MCF 10A (cell line): ENCODE data around the gene GDAP2. TPM values are rescaled to one million over a fixed set of nuclear protein-coding genes. Genes with fewer than 3 reads are reported as not detected.

Experiments used
- BruUV-seq: library from RNA; stranded (reverse); fragments of 400-500 nt; replicated peaks from 2 replicates; lab custom pipeline; 2021; lab: Mats Ljungman, UMichigan
- CTCF ChIA-PET: fragments of 300-600 bp; sonication (Branson Sonifier 250); formaldehyde crosslinking; extraction: SDS; loops from one replicate; lab custom pipeline; 2021; ENCODE audit warnings: antibody characterized with exemption, inconsistent platforms; lab: Yijun Ruan, JAX
- POLR2A ChIA-PET: fragments of 300-600, 350-650 bp; sonication (Branson Sonifier 250); formaldehyde crosslinking; extraction: SDS; loops from one replicate; lab custom pipeline; 2020; ENCODE audit warnings: antibody characterized with exemption, inconsistent platforms; lab: Yijun Ruan, JAX
- DNase-seq: peaks from one replicate; pipeline ENCODE4 v3.0.0-alpha.2; 2018; ENCODE audit not compliant: unreplicated experiment
- H3K27ac Mint-ChIP-seq: one replicate; pipeline ENCODE4 v1.8.0; 2022; ENCODE audit warnings: mild to moderate bottlenecking, low read depth, mixed read lengths; ENCODE audit not compliant: unreplicated experiment
- H3K27me3 Mint-ChIP-seq: one replicate; pipeline ENCODE4 v1.8.0; 2022; ENCODE audit warnings: mixed read lengths; ENCODE audit not compliant: insufficient read depth, unreplicated experiment
- H3K36me3 Mint-ChIP-seq: one replicate; pipeline ENCODE4 v1.8.0; 2022; ENCODE audit warnings: mild to moderate bottlenecking, moderate library complexity, mixed read lengths; ENCODE audit not compliant: insufficient read depth, unreplicated experiment
- H3K4me1 Mint-ChIP-seq: one replicate; pipeline ENCODE4 v1.8.0; 2022; ENCODE audit warnings: mixed read lengths; ENCODE audit not compliant: insufficient read depth, unreplicated experiment
- H3K4me3 Mint-ChIP-seq: one replicate; pipeline ENCODE4 v1.8.0; 2022; ENCODE audit warnings: mild to moderate bottlenecking, moderate library complexity, mixed read lengths; ENCODE audit not compliant: unreplicated experiment
- H3K9me3 Mint-ChIP-seq: one replicate; pipeline ENCODE4 v1.8.0; 2022; ENCODE audit warnings: mixed read lengths; ENCODE audit not compliant: unreplicated experiment
- CTCF ChIP-seq: fragments of 200-600 bp; IDR thresholded peaks from one replicate; pipeline ENCODE4 v1.8.0; 2022; ENCODE audit warnings: antibody characterized with exemption, mild to moderate bottlenecking; ENCODE audit not compliant: unreplicated experiment
- intact Hi-C: fragments of 100-400 bp; cut with micrococcal nuclease; formaldehyde crosslinking; loops from 2 replicates; pipeline ENCODE4 v1.14.1; 2022
- total RNA-seq: library from RNA; stranded (reverse); gene quantifications from 2 replicates; pipeline ENCODE4 v1.2.3, GENCODE V29; 2022

The GDAP2 gene
- total RNA-seq, 1 experiment from 2014 or later = 27.3 TPM

DNA sequence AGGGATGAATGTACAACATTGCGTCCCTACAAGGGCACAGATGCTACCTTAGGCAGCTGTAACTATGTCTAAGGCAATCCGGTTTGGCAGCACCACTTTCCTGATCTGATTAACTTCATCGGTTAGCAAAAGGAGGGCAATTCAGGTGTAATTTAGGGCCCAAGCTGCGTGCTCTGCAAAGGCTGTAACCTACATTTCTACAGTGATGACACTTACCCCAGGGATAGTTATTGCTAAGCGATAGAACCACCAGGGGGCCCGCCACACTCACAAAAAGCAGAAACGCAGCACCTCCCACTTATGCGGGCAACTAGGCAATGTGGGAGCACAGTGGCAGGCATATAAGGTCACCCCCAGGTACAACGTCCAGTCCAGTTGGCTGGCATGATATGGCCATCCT lies 113.5 kb downstream of the GDAP2 start:
- no TSS peak for BruUV-seq
- Mint-ChIP-seq H3K36me3 (no peaks in the 10 kb centered on the region), H3K4me3 (no peak overlapping the region), H3K9me3 (no peaks in the 10 kb centered on the region), H3K27me3 (peaks cover 1% of the 10 kb centered on the region), H3K27ac (no peak overlapping the region), H3K4me1 (no peaks in the 10 kb centered on the region)
- TF ChIP-seq CTCF = no peak
- CTCF ChIA-PET = interaction anchor here (1.1 to 2.5 kb wide), 4 partner anchors 57 to 748 kb away, joined by 3 to 15 read pairs (median 4); no protein-coding TSS in a partner anchor
- no peak for DNase-seq
- POLR2A ChIA-PET = no interaction called here
- intact Hi-C loops = no loop called here

- no peak for DNase-seq
- no peaks in the 10 kb centered on the region for H3K9me3 Mint-ChIP-seq
- no peaks in the 10 kb centered on the region for H3K4me1 Mint-ChIP-seq
- intact Hi-C loops = no loop called here
- H3K27me3 Mint-ChIP-seq = peaks cover 9% of the 10 kb centered on the region
- no peak overlapping the region for H3K4me3 Mint-ChIP-seq
- no peak for TF ChIP-seq CTCF
- no peak overlapping the region for H3K27ac Mint-ChIP-seq
- CTCF ChIA-PET = interaction anchor here (0.6 to 2.5 kb wide), 6 partner anchors 57 to 747 kb away, joined by 3 to 15 read pairs (median 4); no protein-coding TSS in a partner anchor
- POLR2A ChIA-PET = interaction anchor here (0.6 to 0.8 kb wide), 2 partner anchors 13 to 195 kb away, joined by 3 read pairs; no protein-coding TSS in a partner anchor
- no peaks in the 10 kb centered on the region for H3K36me3 Mint-ChIP-seq
- no TSS peak for BruUV-seq
Measured at GRCh38 chr1:117814856-117815797, 114.3 kb downstream of the GDAP2 start.

Other genes starting within 250 kb of the GDAP2 start
- 57.3 and 74.1 TPM in 2 replicates for gene WDR3, start 118 bp upstream of the GDAP2 start, total RNA-seq